NCI-H446 (cell line): Measurements from ENCODE around the gene CLRN2.

ENCODE experiments used
- DNase-seq, 2 experiments: peaks; one replicate each; lab custom pipeline; 2025; lab: John Stamatoyannopoulos, UW

CLRN2 gene

GRCh38 chr4:17514865-17515264 lies at the start of gene CLRN2:
CLRN2 (plus strand) TSS chr4:17515165; CDS start chr4:17515267, 102 bp downstream.
- no peak for DNase-seq

GRCh38 chr4:17468619-17469221 lies 46.2 kb upstream of the CLRN2 start:
- DNase-seq, result peak in 1 of 2 experiments; percentile 23

GRCh38 chr4:17469931-17470674 lies 44.9 kb upstream of the CLRN2 start:
- DNase-seq, result no peak

- no peak for DNase-seq
Measured at GRCh38 chr4:17475481-17475880, 39.5 kb upstream of the CLRN2 start.

- DNase-seq, result no peak
Measured at GRCh38 chr4:17476853-17477252, 38.1 kb upstream of the CLRN2 start.

GRCh38 chr4:17477774-17478472 lies 37.0 kb upstream of the CLRN2 start:
- no peak for DNase-seq

- no peak for DNase-seq
Measured at GRCh38 chr4:17480210-17480927, 34.6 kb upstream of the CLRN2 start.

GRCh38 chr4:17480955-17481354 lies 34.0 kb upstream of the CLRN2 start:
- no peak for DNase-seq

- no peak for DNase-seq
Measured at GRCh38 chr4:17482716-17483115, 32.2 kb upstream of the CLRN2 start.

- no peak for DNase-seq
Measured at GRCh38 chr4:17489123-17489522, 25.8 kb upstream of the CLRN2 start.

- DNase-seq, result no peak
Measured at GRCh38 chr4:17489721-17490120, 25.2 kb upstream of the CLRN2 start.

- DNase-seq, result no peak
Measured at GRCh38 chr4:17490575-17491059, 24.3 kb upstream of the CLRN2 start.

- DNase-seq, result no peak
Measured at GRCh38 chr4:17491196-17491595, 23.8 kb upstream of the CLRN2 start.

- DNase-seq, result no peak
Measured at GRCh38 chr4:17492058-17492741, 22.8 kb upstream of the CLRN2 start.

GRCh38 chr4:17492876-17493275 lies 22.1 kb upstream of the CLRN2 start:
- DNase-seq, result no peak

- no peak for DNase-seq
Measured at GRCh38 chr4:17493619-17494018, 21.3 kb upstream of the CLRN2 start.

- DNase-seq, result no peak
Measured at GRCh38 chr4:17494258-17495190, 20.4 kb upstream of the CLRN2 start.

GRCh38 chr4:17497890-17498523 lies 17.0 kb upstream of the CLRN2 start:
- no peak for DNase-seq

- no peak for DNase-seq
Measured at GRCh38 chr4:17500574-17500973, 14.4 kb upstream of the CLRN2 start.

GRCh38 chr4:17502756-17503155 lies 12.2 kb upstream of the CLRN2 start:
- no peak for DNase-seq
